ENCODE measurements around the gene CDC42. TPM values are rescaled to one million over a fixed set of nuclear protein-coding genes. Genes with fewer than 3 reads are reported as not detected.
"Not testable (repeated sequence)": the region's sequence is repeated elsewhere in the genome, so short reads cannot be mapped to it uniquely, and the experiment has no call there.

Gene CDC42
- total and polyA plus RNA-seq, 3 experiments from 2014 or later = 294 to 347 (median 317) TPM

- H3K4me3 Mint-ChIP-seq = no peak overlapping the region
- Histone ChIP-seq H3K36me3 (ENCODE audit: insufficient read depth, low read length) (peaks cover 23% of the 10 kb centered on the region), H3K4me1 (ENCODE audit: insufficient read depth, low read length) (peaks cover 71% of the 10 kb centered on the region), H3K27ac (ENCODE audit: low read depth, low read length) (no peak overlapping the region), H3K27me3 (ENCODE audit: insufficient read depth, low read length, poor library complexity, severe bottlenecking) (no peaks in the 10 kb centered on the region), H3K9me3 (ENCODE audit: low read length) (no peaks in the 10 kb centered on the region), H3K4me3 (ENCODE audit: low read length) (no peak overlapping the region)
- no peak for DNase-seq
- ChIA-PET CTCF (interaction anchor here (1.0 to 1.3 kb wide), 2 partner anchors 10 to 16 kb away, joined by 3 read pairs; no protein-coding TSS in a partner anchor), POLR2A (interaction anchor here (1.8 kb wide), 1 partner anchor 27 kb away, joined by 6 read pairs; the partner anchor contains the start of gene CDC42)
- peaks cover 8 to 84% (median 29%) of the 10 kb centered on the region in 3 donors for H3K36me3 Mint-ChIP-seq
- no peaks in the 10 kb centered on the region for H3K27me3 Mint-ChIP-seq
- H3K27ac Mint-ChIP-seq = peak overlapping the region in 3 of 8 donors; percentile 8 to 51 (median 36)
- H3K9me3 Mint-ChIP-seq = no peaks in the 10 kb centered on the region
- peaks cover 75 to 95% (median 95%) of the 10 kb centered on the region in 3 donors for H3K4me1 Mint-ChIP-seq
Observed at GRCh38 chr1:22080191-22080590, 27.7 kb downstream of the CDC42 start.

- no peak for DNase-seq
- ChIA-PET POLR2A (no interaction called here), CTCF (no interaction called here)
- Mint-ChIP-seq H3K4me1 (peaks cover 85 to 98% (median 96%) of the 10 kb centered on the region in 3 donors), H3K27ac (peak overlapping the region; percentile 3 to 93 (median 88)), H3K27me3 (no peaks in the 10 kb centered on the region), H3K4me3 (peak overlapping the region; percentile 64 to 76 (median 72)), H3K36me3 (peaks cover 5 to 90% (median 32%) of the 10 kb centered on the region in 3 donors), H3K9me3 (no peaks in the 10 kb centered on the region)
- Histone ChIP-seq H3K27me3 (ENCODE audit: insufficient read depth, low read length, poor library complexity, severe bottlenecking) (no peaks in the 10 kb centered on the region), H3K4me1 (ENCODE audit: insufficient read depth, low read length) (peaks cover 72% of the 10 kb centered on the region), H3K36me3 (ENCODE audit: insufficient read depth, low read length) (peaks cover 33% of the 10 kb centered on the region), H3K27ac (ENCODE audit: low read depth, low read length) (no peak overlapping the region), H3K4me3 (ENCODE audit: low read length) (no peak overlapping the region), H3K9me3 (ENCODE audit: low read length) (no peaks in the 10 kb centered on the region)
Observed at GRCh38 chr1:22088331-22088730, 35.8 kb downstream of the CDC42 start.

- Mint-ChIP-seq H3K27ac (peak overlapping the region; percentile 1 to 93 (median 88)), H3K4me3 (peak overlapping the region; percentile 18 to 76 (median 72)), H3K27me3 (no peaks in the 10 kb centered on the region), H3K9me3 (no peaks in the 10 kb centered on the region), H3K4me1 (peaks cover 83 to 97% (median 94%) of the 10 kb centered on the region in 3 donors), H3K36me3 (peaks cover 5 to 89% (median 31%) of the 10 kb centered on the region in 3 donors)
- POLR2A ChIA-PET = interaction anchor here (0.8 kb wide), 1 partner anchor 36 kb away, joined by 4 read pairs; the partner anchor contains the start of gene CDC42
- H3K9me3 ChIP-seq (ENCODE audit: low read length) = no peaks in the 10 kb centered on the region
- peaks cover 37% of the 10 kb centered on the region for H3K36me3 ChIP-seq (ENCODE audit: insufficient read depth, low read length)
- peak overlapping the region; percentile 30 for H3K4me3 ChIP-seq (ENCODE audit: low read length)
- CTCF ChIA-PET = no interaction called here
- H3K4me1 ChIP-seq (ENCODE audit: insufficient read depth, low read length) = peaks cover 64% of the 10 kb centered on the region
- H3K27ac ChIP-seq (ENCODE audit: low read depth, low read length) = no peak overlapping the region
- DNase-seq = no peak
- no peaks in the 10 kb centered on the region for H3K27me3 ChIP-seq (ENCODE audit: insufficient read depth, low read length, poor library complexity, severe bottlenecking)
Observed at GRCh38 chr1:22089134-22089571, 36.6 kb downstream of the CDC42 start.

- ChIA-PET CTCF (interaction anchor here (1.1 to 1.5 kb wide), 3 partner anchors 9 to 65 kb away, joined by 3 to 4 read pairs (median 4); no protein-coding TSS in a partner anchor), POLR2A (interaction anchor here (0.8 kb wide), 1 partner anchor 37 kb away, joined by 4 read pairs; the partner anchor contains the start of gene CDC42)
- peak in 2 of 5 donors; percentile 4 to 29 for DNase-seq
- Histone ChIP-seq H3K4me1 (ENCODE audit: insufficient read depth, low read length) (peaks cover 57% of the 10 kb centered on the region), H3K4me3 (ENCODE audit: low read length) (peak overlapping the region; percentile 30), H3K9me3 (ENCODE audit: low read length) (no peaks in the 10 kb centered on the region), H3K27me3 (ENCODE audit: insufficient read depth, low read length, poor library complexity, severe bottlenecking) (no peaks in the 10 kb centered on the region), H3K27ac (ENCODE audit: low read depth, low read length) (no peak overlapping the region), H3K36me3 (ENCODE audit: insufficient read depth, low read length) (peaks cover 37% of the 10 kb centered on the region)
- Mint-ChIP-seq H3K4me1 (peaks cover 81 to 95% (median 91%) of the 10 kb centered on the region in 3 donors), H3K27ac (peak overlapping the region; percentile 51 to 93 (median 88)), H3K36me3 (peaks cover 5 to 87% (median 34%) of the 10 kb centered on the region in 3 donors), H3K4me3 (peak overlapping the region; percentile 28 to 83 (median 73)), H3K27me3 (no peaks in the 10 kb centered on the region), H3K9me3 (no peaks in the 10 kb centered on the region)
Observed at GRCh38 chr1:22089787-22090186, 37.3 kb downstream of the CDC42 start.

- H3K27ac Mint-ChIP-seq = peak overlapping the region; percentile 25 to 93 (median 56)
- no peak for DNase-seq
- no peaks in the 10 kb centered on the region for H3K27me3 ChIP-seq (ENCODE audit: insufficient read depth, low read length, poor library complexity, severe bottlenecking)
- H3K9me3 ChIP-seq (ENCODE audit: low read length) = no peaks in the 10 kb centered on the region
- ChIA-PET POLR2A (no interaction called here), CTCF (interaction anchor here (0.9 to 1.5 kb wide), 5 partner anchors 8 to 66 kb away, joined by 3 to 4 read pairs (median 3); partner anchors contain the start of gene CDC42)
- no peaks in the 10 kb centered on the region for H3K9me3 Mint-ChIP-seq
- H3K4me3 ChIP-seq (ENCODE audit: low read length) = no peak overlapping the region
- H3K36me3 ChIP-seq (ENCODE audit: insufficient read depth, low read length) = peaks cover 37% of the 10 kb centered on the region
- peaks cover 57% of the 10 kb centered on the region for H3K4me1 ChIP-seq (ENCODE audit: insufficient read depth, low read length)
- H3K36me3 Mint-ChIP-seq = peaks cover 5 to 88% (median 34%) of the 10 kb centered on the region in 3 donors
- peak overlapping the region in 6 of 7 donors; percentile 27 to 55 (median 36) for H3K4me3 Mint-ChIP-seq
- no peaks in the 10 kb centered on the region for H3K27me3 Mint-ChIP-seq
- H3K4me1 Mint-ChIP-seq = peaks cover 75 to 89% (median 84%) of the 10 kb centered on the region in 3 donors
- no peak overlapping the region for H3K27ac ChIP-seq (ENCODE audit: low read depth, low read length)
Observed at GRCh38 chr1:22090867-22091266, 38.4 kb downstream of the CDC42 start.

- H3K27ac Mint-ChIP-seq = peak overlapping the region in 7 of 8 donors; percentile 8 to 77 (median 39)
- peaks cover 5 to 87% (median 28%) of the 10 kb centered on the region in 3 donors for H3K36me3 Mint-ChIP-seq
- not testable (repeated sequence) for H3K27me3 ChIP-seq (ENCODE audit: insufficient read depth, low read length, poor library complexity, severe bottlenecking); H3K9me3 Mint-ChIP-seq; H3K27ac ChIP-seq (ENCODE audit: low read depth, low read length); H3K4me3 ChIP-seq (ENCODE audit: low read length); H3K9me3 ChIP-seq (ENCODE audit: low read length); H3K27me3 Mint-ChIP-seq
- ChIA-PET POLR2A (interaction anchor here (0.7 to 1.1 kb wide), 2 partner anchors 39 to 68 kb away, joined by 3 read pairs; no protein-coding TSS in a partner anchor), CTCF (interaction anchor here (1.1 to 1.5 kb wide), 3 partner anchors 8 to 70 kb away, joined by 3 to 4 read pairs (median 4); no protein-coding TSS in a partner anchor)
- Histone ChIP-seq H3K36me3 (ENCODE audit: insufficient read depth, low read length) (peaks cover 36% of the 10 kb centered on the region), H3K4me1 (ENCODE audit: insufficient read depth, low read length) (peaks cover 48% of the 10 kb centered on the region)
- DNase-seq = peak in 2 of 5 donors; percentile 16 to 41
- H3K4me1 Mint-ChIP-seq = peaks cover 65 to 76% (median 75%) of the 10 kb centered on the region in 3 donors
- peak overlapping the region in 1 of 7 donors; percentile 41 for H3K4me3 Mint-ChIP-seq
Observed at GRCh38 chr1:22092026-22092768, 39.7 kb downstream of the CDC42 start.

GRCh38 chr1:22093513-22093912 is 41.0 kb downstream of the CDC42 start:
- Mint-ChIP-seq H3K36me3 (peaks cover 5 to 86% (median 28%) of the 10 kb centered on the region in 3 donors), H3K27ac (peak overlapping the region in 5 of 8 donors; percentile 34 to 73 (median 53)), H3K4me1 (peaks cover 58 to 74% (median 73%) of the 10 kb centered on the region in 3 donors), H3K27me3 (peaks cover 0 to 1% of the 10 kb centered on the region in 2 donors), H3K4me3 (no peak overlapping the region), H3K9me3 (no peaks in the 10 kb centered on the region)
- peaks cover 35% of the 10 kb centered on the region for H3K4me1 ChIP-seq (ENCODE audit: insufficient read depth, low read length)
- no peaks in the 10 kb centered on the region for H3K9me3 ChIP-seq (ENCODE audit: low read length)
- H3K4me3 ChIP-seq (ENCODE audit: low read length) = no peak overlapping the region
- no peak overlapping the region for H3K27ac ChIP-seq (ENCODE audit: low read depth, low read length)
- ChIA-PET POLR2A (interaction anchor here (1.1 kb wide), 1 partner anchor 69 kb away, joined by 3 read pairs; no protein-coding TSS in a partner anchor), CTCF (interaction anchor here (1.1 kb wide), 1 partner anchor 12 kb away, joined by 4 read pairs; no protein-coding TSS in a partner anchor)
- H3K27me3 ChIP-seq (ENCODE audit: insufficient read depth, low read length, poor library complexity, severe bottlenecking) = no peaks in the 10 kb centered on the region
- DNase-seq = no peak
- H3K36me3 ChIP-seq (ENCODE audit: insufficient read depth, low read length) = peaks cover 40% of the 10 kb centered on the region
